GM19467 (cell line): ENCODE measurements around the gene DDX60.
"Not testable (repeated sequence)": the region's sequence is repeated elsewhere in the genome, so short reads cannot be mapped to it uniquely, and the experiment has no call there.

Experiments
- ATAC-seq: cut with Tn5 transposase; IDR thresholded peaks from one replicate; pipeline ENCODE4 v1.9.1; 2021; ENCODE audit warnings: mild to moderate bottlenecking, moderate library complexity; ENCODE audit not compliant: unreplicated experiment

DDX60 gene

GRCh38 chr4:168293386-168293975 is 25.1 kb downstream of the DDX60 start:
- ATAC-seq, result peak; percentile 78

GRCh38 chr4:168291242-168291641 is 27.3 kb downstream of the DDX60 start:
- no peak for ATAC-seq

GRCh38 chr4:168285850-168286249 is 32.7 kb downstream of the DDX60 start:
- not testable (repeated sequence) for ATAC-seq

GRCh38 chr4:168279556-168279955 is 39.0 kb downstream of the DDX60 start:
- ATAC-seq, result no peak

GRCh38 chr4:168275836-168276235 is 42.7 kb downstream of the DDX60 start:
- ATAC-seq, result no peak

- ATAC-seq, result no peak
Measured at GRCh38 chr4:168274871-168275270, 43.7 kb downstream of the DDX60 start.

- ATAC-seq, result no peak
Measured at GRCh38 chr4:168273838-168274237, 44.7 kb downstream of the DDX60 start.

- ATAC-seq, result no peak
Measured at GRCh38 chr4:168272488-168272887, 46.1 kb downstream of the DDX60 start.

- no peak for ATAC-seq
Measured at GRCh38 chr4:168269896-168270295, 48.7 kb downstream of the DDX60 start.

- ATAC-seq, result no peak
Measured at GRCh38 chr4:168265327-168265726, 53.2 kb downstream of the DDX60 start.

GRCh38 chr4:168264903-168265302 is 53.6 kb downstream of the DDX60 start:
- ATAC-seq, result no peak

- ATAC-seq, result no peak
Measured at GRCh38 chr4:168263039-168263438, 55.5 kb downstream of the DDX60 start.

- ATAC-seq, result no peak
Measured at GRCh38 chr4:168259096-168259495, 59.5 kb downstream of the DDX60 start.

- ATAC-seq, result no peak
Measured at GRCh38 chr4:168257768-168258167, 60.8 kb downstream of the DDX60 start.

GRCh38 chr4:168248176-168248710 is 70.3 kb downstream of the DDX60 start:
- no peak for ATAC-seq

GRCh38 chr4:168247603-168248002 is 70.9 kb downstream of the DDX60 start:
- no peak for ATAC-seq

GRCh38 chr4:168241953-168242352 is 76.6 kb downstream of the DDX60 start:
- ATAC-seq, result no peak

GRCh38 chr4:168240821-168241220 is 77.7 kb downstream of the DDX60 start:
- ATAC-seq, result no peak

GRCh38 chr4:168221301-168221700 is 97.3 kb downstream of the DDX60 start:
- ATAC-seq, result no peak

- no peak for ATAC-seq
Measured at GRCh38 chr4:168220893-168221292, 97.7 kb downstream of the DDX60 start.

- no peak for ATAC-seq
Measured at GRCh38 chr4:168218645-168219044, 99.9 kb downstream of the DDX60 start.

GRCh38 chr4:168213511-168213910 is 105.0 kb downstream of the DDX60 start:
- not testable (repeated sequence) for ATAC-seq

- ATAC-seq, result no peak
Measured at GRCh38 chr4:168212656-168213055, 105.9 kb downstream of the DDX60 start.
